GM21528 (cell line): ENCODE results near the gene RDM1.

Experiments
- ATAC-seq: cut with Tn5 transposase; IDR thresholded peaks from one replicate; pipeline ENCODE4 v1.9.1; 2021; ENCODE audit warnings: mild to moderate bottlenecking, moderate library complexity; ENCODE audit not compliant: unreplicated experiment, low FRiP score

The RDM1 gene

DNA sequence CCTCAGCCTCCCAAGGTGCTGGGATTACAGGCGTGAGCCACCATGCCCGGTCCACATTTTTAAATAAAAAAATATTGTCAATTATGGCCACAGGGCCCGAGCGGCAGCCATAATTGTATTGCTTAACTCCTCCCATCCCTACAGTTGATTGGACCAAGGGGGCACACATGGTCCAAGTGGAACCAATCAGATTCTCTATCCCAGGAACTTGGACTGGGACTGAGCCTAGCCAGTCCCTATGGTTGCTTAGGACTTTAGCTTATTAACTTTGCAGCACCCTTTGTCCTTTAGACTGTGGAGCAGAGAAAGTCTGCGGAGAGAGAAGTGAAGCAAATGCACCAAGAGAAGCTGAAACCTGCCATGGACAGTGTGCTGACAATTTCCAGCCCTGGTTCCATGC is 5.5 kb upstream of the RDM1 start:
- no peak for ATAC-seq

DNA sequence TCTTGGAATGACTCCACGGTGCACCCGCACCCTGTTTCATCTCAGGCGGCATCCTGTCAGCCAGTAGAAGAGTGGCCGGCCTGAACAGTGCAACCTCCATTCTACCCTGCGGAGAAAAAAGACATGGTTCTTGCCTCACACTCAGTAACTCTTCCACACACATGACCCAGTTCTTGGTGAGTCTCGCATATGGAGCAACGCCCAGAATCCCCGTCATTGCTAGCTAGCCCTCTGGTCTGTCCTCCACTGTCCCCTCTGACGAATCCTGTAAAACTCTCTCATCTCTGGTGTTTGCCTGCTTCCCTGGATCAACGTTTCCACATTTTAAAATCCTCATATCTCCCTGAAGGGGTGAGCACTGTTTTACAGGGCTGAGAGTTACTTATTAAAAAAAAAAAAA is 4.2 kb upstream of the RDM1 start:
- no peak for ATAC-seq

DNA sequence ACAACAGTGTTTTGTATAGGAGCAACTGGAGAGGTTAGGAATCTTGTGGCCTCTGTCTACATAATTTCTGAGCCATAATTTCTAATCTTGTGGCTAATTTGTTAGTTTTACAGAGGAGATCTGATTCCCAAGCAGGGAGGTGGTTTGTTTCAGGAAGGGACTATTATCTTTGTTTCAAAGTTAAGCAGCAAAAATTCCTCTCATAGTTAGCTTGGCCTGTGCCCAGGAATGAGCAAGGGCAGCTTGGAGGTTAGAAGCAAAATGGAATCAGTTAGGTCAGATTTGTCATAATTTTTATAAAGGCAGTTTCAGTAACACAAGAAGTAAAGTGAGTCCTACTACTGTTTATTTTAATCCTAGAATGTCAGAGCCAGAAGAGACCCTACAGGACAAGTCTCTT is 2.0 kb upstream of the RDM1 start:
- no peak for ATAC-seq

DNA sequence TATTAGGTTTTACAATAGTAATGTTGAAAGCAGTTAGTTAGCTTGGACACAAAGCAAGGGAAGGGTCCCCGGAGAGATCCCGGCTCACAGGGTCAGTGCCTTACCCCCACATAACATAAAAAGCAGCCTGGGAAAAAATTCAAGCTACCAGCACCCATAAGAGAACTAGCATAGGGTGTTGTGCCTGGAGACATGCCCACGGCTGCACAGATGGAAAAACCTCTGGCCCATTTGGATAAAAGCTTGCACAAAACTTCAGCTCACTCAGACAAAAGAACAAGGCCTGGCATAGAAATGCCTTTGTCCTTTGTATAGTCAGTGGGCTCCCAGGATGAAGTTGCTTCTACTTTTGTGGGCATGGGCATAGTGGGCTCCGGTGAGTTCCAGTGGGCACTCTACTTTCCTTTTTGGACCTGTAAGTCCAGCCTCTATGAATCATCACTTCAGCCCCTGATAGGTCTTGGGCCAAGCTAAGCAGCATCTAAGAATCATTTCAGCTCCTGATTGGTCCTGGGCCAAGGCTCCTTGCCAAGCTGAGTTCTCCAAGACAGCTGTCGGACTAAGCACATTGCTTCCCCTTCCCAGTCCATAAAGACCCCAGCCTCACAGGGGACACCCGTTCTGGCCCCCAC is 1.3 kb upstream of the RDM1 start:
- ATAC-seq: no peak

- no peak for ATAC-seq
Observed at GRCh38 chr17:35927714-35928113, 2.9 kb downstream of the RDM1 start.

DNA sequence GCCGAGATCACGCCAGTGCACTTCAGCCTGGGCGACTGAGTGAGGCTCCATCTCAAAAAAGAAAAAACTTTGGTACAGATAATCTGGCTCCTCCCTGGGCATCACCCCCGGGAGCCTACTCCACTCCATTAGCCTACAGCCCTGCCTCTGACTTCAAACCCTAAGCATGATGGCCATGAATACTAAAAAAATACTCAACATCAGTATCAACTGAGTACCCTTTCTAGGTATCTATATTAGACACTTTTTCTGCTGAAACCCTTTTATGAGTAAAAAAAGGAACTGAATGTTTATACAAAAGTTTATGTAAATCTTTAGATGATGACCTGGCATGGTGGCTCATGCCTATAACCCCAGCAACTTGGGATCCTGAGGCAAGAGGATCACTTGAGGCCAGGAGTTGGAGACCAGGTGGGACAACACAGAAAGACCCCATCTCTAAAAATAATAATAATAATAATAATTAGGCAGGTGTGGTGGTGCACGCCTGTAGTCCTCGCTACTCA is 6.9 kb downstream of the RDM1 start:
- ATAC-seq: no peak

GRCh38 chr17:35920229-35920628 is 10.3 kb downstream of the RDM1 start:
- no peak for ATAC-seq

DNA sequence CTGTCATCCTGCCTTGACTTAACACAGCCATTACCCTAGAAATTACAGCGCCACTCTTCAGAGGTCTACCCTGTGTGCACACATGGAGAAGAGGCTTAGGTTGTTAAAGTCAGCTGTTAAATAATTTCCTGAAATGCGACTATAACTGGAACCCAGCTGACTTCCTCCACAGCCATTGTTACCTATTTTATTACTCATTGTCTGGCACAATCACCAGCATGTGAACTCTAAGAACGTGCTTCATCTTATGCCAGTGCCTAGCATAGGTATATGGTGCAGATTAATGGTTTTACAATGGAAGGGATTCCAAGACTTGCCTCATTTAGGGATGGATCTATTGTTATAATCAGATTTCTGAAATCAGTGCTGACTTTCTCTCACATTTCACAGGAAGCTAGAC is 11.9 kb downstream of the RDM1 start:
- ATAC-seq: no peak

- ATAC-seq: no peak
Observed at GRCh38 chr17:35917519-35918213, 12.9 kb downstream of the RDM1 start.

GRCh38 chr17:35915153-35915964 is 15.2 kb downstream of the RDM1 start:
- ATAC-seq: no peak

- ATAC-seq: no peak
Observed at GRCh38 chr17:35914354-35914753, 16.2 kb downstream of the RDM1 start.

- no peak for ATAC-seq
Observed at GRCh38 chr17:35913609-35914008, 17.0 kb downstream of the RDM1 start.

GRCh38 chr17:35912942-35913341 is 17.6 kb downstream of the RDM1 start:
- ATAC-seq: no peak

- ATAC-seq: no peak
Observed at GRCh38 chr17:35912339-35912912, 18.1 kb downstream of the RDM1 start.

DNA sequence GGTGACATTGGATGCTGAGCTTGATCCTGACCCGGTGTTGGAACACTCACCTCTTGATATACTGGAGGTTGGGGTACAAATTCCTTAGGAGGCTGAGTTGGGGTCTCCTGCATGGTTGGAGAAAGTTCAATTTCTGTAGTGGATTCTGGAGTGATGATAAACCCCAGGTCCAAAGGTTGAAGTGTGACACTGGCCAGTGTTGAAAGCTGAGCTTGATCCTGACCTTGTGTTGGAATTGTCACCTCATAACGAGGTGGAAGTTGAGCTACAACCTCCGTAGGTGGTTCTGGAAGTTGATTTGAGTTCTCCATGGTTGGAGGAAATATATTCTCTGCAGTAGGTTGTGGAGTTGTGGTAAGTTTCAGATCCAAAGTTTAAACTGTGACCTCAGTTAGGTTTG is 21.2 kb downstream of the RDM1 start:
- no peak for ATAC-seq

DNA sequence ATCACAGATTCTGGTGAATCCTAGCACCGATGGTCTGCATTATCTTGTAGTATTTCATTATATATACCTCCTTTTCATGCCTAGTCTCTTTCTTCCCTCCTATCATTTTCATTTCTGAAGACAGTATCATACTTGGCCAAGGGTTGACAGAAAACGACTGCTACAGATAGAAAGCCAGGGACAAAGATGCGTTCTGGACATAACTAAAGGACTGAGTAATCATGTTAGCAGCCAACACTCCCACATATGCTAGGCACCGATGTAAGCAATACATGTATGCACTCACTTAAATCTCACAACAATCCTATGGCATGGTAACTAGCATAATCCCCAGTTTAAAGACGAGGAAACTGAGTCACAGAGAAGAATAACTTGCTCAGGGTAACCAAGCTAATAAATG is 22.9 kb downstream of the RDM1 start:
- no peak for ATAC-seq

GRCh38 chr17:35906926-35907637 is 23.5 kb downstream of the RDM1 start:
- no peak for ATAC-seq

DNA sequence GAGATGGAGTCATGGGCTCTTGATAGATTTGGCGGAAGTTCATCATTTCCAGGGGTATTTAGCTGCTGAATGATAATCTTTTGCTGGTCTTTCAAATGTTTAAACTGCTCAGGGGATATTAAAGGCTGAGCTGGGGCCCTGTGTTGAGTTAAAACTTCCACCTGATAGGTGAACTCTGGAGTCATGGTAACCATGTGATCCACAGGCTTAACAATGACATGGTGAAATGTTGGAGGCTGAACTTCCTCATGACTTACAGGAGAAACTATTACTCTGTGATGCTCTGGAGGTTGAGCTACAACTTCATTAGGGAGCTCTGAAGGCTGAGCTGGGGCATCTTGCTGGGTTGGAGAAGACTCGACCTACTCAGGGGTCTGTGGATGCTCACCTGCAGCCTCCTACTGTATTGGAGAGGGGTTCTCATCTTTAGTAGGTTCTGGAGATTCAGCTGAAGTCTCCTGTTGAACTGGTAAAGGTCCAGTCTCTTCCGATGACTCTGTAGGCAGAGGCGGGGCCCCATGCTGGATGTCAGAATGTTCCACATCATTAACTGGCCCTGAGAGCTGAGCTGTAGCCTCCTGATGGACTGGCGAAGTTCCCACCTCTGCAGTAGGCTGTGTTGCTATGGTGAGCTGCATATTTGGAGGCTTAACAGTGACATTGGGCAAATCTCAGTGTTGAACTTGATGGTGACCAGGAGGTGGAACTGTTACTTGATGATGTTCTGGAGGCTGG is 24.2 kb downstream of the RDM1 start:
- no peak for ATAC-seq

- ATAC-seq: no peak
Observed at GRCh38 chr17:35903451-35903850, 27.1 kb downstream of the RDM1 start.

DNA sequence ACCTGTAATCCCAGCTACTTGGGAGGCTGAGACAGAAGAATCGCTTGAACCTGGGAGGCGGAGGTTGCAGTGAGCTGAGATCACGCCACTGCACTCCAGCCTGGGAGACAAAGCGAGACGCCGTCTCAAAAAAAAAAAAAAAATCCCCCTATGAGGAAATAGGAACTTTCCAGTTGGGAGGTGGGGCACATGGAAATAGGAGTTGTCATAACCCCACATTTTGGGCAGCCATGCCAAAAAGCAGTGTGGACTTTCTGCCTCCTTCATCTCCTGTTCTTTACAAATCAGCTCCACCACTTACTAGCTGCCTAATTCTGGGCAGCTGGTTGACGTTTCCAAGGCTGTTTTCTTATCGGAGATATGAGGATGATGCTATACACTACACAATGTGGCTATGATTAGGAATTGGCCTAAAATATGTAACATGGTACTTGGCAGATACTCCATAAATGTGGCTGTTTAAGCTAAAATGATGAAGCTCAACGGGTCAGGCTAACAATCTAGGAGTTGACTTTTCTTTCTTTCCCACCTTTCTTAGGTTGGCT is 28.9 kb downstream of the RDM1 start:
- ATAC-seq: no peak
